IMR-90 (cell line): Measurements from ENCODE around the gene P4HA2. TPM values are rescaled to one million over a fixed set of nuclear protein-coding genes. Genes with fewer than 3 reads are reported as not detected.

ENCODE experiments used
- ATAC-seq: fragments of 200-7000 bp; cut with Tn5 transposase; 2 replicates; pipeline ENCODE4 v1.9.1; 2020; ENCODE audit warnings: low read depth, mild to moderate bottlenecking, moderate library complexity
- BruUV-seq: library from RNA; stranded (reverse); fragments of 400-500 nt; replicated peaks from 2 replicates; lab custom pipeline; 2021; lab: Mats Ljungman, UMichigan
- CTCF ChIA-PET: fragments of 300-600 bp; formaldehyde crosslinking; extraction: SDS; loops from one replicate; lab custom pipeline; 2021; ENCODE audit warnings: antibody characterized with exemption; lab: Yijun Ruan, JAX
- POLR2A ChIA-PET: fragments of 300-600 bp; sonication (Branson Sonifier 250); formaldehyde crosslinking; loops from one replicate; lab custom pipeline; 2022; ENCODE audit warnings: antibody characterized with exemption; ENCODE audit not compliant: unreplicated experiment; lab: Charles Lee
- DNase-seq: peaks from one replicate; pipeline ENCODE4 v3.0.0; 2013
- H2AFZ ChIP-seq: replicated peaks from 2 replicates; pipeline ENCODE3; 2013; ENCODE audit warnings: low read length, mild to moderate bottlenecking; ENCODE audit not compliant: poor library complexity
- H2AK5ac ChIP-seq: 2 replicates; pipeline ENCODE4 v1.6.1; 2013; ENCODE audit warnings: low read depth, low read length, inconsistent platforms
- H2AK9ac ChIP-seq: replicated peaks from 2 replicates; pipeline ENCODE3; 2013; ENCODE audit warnings: mild to moderate bottlenecking, low read depth, low read length, moderate library complexity; ENCODE audit not compliant: poor library complexity
- H2BK120ac ChIP-seq: 2 replicates; pipeline ENCODE4 v1.6.1; 2013; ENCODE audit warnings: low read depth, low read length, inconsistent platforms
- H2BK15ac ChIP-seq: 3 replicates; pipeline ENCODE4 v1.6.1; 2013; ENCODE audit warnings: low read depth, low read length, inconsistent platforms
- H2BK20ac ChIP-seq: 2 replicates; pipeline ENCODE4 v1.6.1; 2013; ENCODE audit warnings: low read depth, mild to moderate bottlenecking, inconsistent platforms, low read length, moderate library complexity
- H2BK5ac ChIP-seq: 2 replicates; pipeline ENCODE4 v1.6.1; 2013; ENCODE audit warnings: mild to moderate bottlenecking, low read depth, low read length, inconsistent platforms; ENCODE audit not compliant: poor library complexity, severe bottlenecking
- H3K14ac ChIP-seq: replicated peaks from 2 replicates; pipeline ENCODE4 v1.6.1; 2013; ENCODE audit warnings: low read depth, low read length, inconsistent platforms
- H3K18ac ChIP-seq: 2 replicates; pipeline ENCODE4 v1.6.1; 2013; ENCODE audit warnings: low read depth, low read length, control low read depth
- H3K23ac ChIP-seq: 2 replicates; pipeline ENCODE4 v1.6.1; 2013; ENCODE audit warnings: low read depth, low read length, inconsistent platforms
- H3K27ac ChIP-seq: 2 replicates; pipeline ENCODE4 v1.5.1; 2013; ENCODE audit warnings: mild to moderate bottlenecking, control low read depth, low read length; ENCODE audit not compliant: insufficient read depth
- H3K27me3 ChIP-seq: 2 replicates; pipeline ENCODE4 v1.6.1; 2013; ENCODE audit warnings: low read length; ENCODE audit not compliant: control insufficient read depth, insufficient read depth
- H3K36me3 ChIP-seq: 2 replicates; pipeline ENCODE4 v1.6.1; 2013; ENCODE audit warnings: low read length, mixed read lengths; ENCODE audit not compliant: control insufficient read depth, insufficient read depth
- H3K4ac ChIP-seq: 2 replicates; pipeline ENCODE4 v1.6.1; 2013; ENCODE audit warnings: low read depth, low read length, inconsistent platforms
- H3K4me1 ChIP-seq: 2 replicates; pipeline ENCODE4 v1.6.1; 2013; ENCODE audit warnings: low read length, mixed read lengths; ENCODE audit not compliant: control insufficient read depth, insufficient read depth
- H3K4me2 ChIP-seq: 2 replicates; pipeline ENCODE4 v1.6.1; 2013; ENCODE audit warnings: low read depth, mild to moderate bottlenecking, control low read depth, low read length, moderate library complexity
- H3K4me3 ChIP-seq: 2 replicates; pipeline ENCODE4 v1.5.1; 2013; ENCODE audit warnings: low read depth, mild to moderate bottlenecking, control low read depth, low read length, moderate library complexity; ENCODE audit not compliant: insufficient read depth
- H3K56ac ChIP-seq: 2 replicates; pipeline ENCODE4 v1.6.1; 2013; ENCODE audit warnings: low read length, inconsistent platforms; ENCODE audit not compliant: insufficient read depth; ENCODE audit errors: extremely low read depth
- H3K79me1 ChIP-seq, 2 experiments: 2 replicates each; pipeline ENCODE4 v1.6.1; 2013; ENCODE audit warnings: low read length in 2 of 2, inconsistent platforms in 1 of 2, low read depth in 1 of 2
- H3K9ac ChIP-seq: 2 replicates; pipeline ENCODE4 v1.6.1; 2013; ENCODE audit warnings: low read depth, low read length, control low read depth
- H3K9me1 ChIP-seq: 2 replicates; pipeline ENCODE4 v1.6.1; 2013; ENCODE audit warnings: low read length, inconsistent platforms; ENCODE audit not compliant: insufficient read depth
- H3K9me3 ChIP-seq: 2 replicates; pipeline ENCODE4 v1.6.1; 2013; ENCODE audit warnings: low read length; ENCODE audit not compliant: control insufficient read depth, insufficient read depth
- H4K20me1 ChIP-seq: 2 replicates; pipeline ENCODE4 v1.6.1; 2013; ENCODE audit warnings: low read length, inconsistent platforms; ENCODE audit not compliant: insufficient read depth
- H4K5ac ChIP-seq: 2 replicates; pipeline ENCODE4 v1.6.1; 2013; ENCODE audit warnings: mild to moderate bottlenecking, low read depth, low read length, control low read depth
- H4K8ac ChIP-seq, 2 experiments: 2 replicates each; pipeline ENCODE4 v1.6.1; 2013; ENCODE audit warnings: low read depth in 2 of 2, low read length in 2 of 2, control low read depth in 1 of 2, inconsistent platforms in 1 of 2
- H4K91ac ChIP-seq: 2 replicates; pipeline ENCODE4 v1.6.1; 2013; ENCODE audit warnings: low read depth, low read length, inconsistent platforms; ENCODE audit not compliant: insufficient read depth
- CEBPB ChIP-seq: IDR thresholded peaks from 2 replicates; pipeline ENCODE4 v1.6.1; 2012; ENCODE audit warnings: low read depth, low read length, improper control_type of control experiment
- CTCF ChIP-seq: conservative IDR thresholded peaks from 2 replicates; pipeline ENCODE4 v1.5.1; 2012; ENCODE audit warnings: mild to moderate bottlenecking, low read depth, low read length, improper control_type of control experiment
- POLR2A ChIP-seq: IDR thresholded peaks from 2 replicates; pipeline ENCODE4 v1.6.1; 2012; ENCODE audit warnings: mild to moderate bottlenecking, low read depth, low read length
- RCOR1 ChIP-seq: IDR thresholded peaks from 2 replicates; pipeline ENCODE4 v1.6.1; 2012; ENCODE audit warnings: mild to moderate bottlenecking, low read length, improper control_type of control experiment; ENCODE audit not compliant: insufficient replicate concordance
- RFX5 ChIP-seq: IDR thresholded peaks from 2 replicates; pipeline ENCODE4 v1.8.0; 2012; ENCODE audit warnings: low read depth, mild to moderate bottlenecking, low read length, moderate library complexity
- SMC3 ChIP-seq: fragments of 150-350 bp; IDR thresholded peaks from 2 replicates; pipeline ENCODE4 v1.6.1; 2016; ENCODE audit warnings: low read depth, mild to moderate bottlenecking, antibody characterized with exemption, low read length, moderate library complexity
- WGBS, 2 experiments: methylation state at CpG; one replicate each; pipeline versions ENCODE4 v1.1.5 to v1.1.7; 2013; ENCODE audit warnings: missing lambda C conversion rate in 2 of 2; ENCODE audit not compliant: insufficient read length in 1 of 2; ENCODE audit errors: extremely low coverage in 2 of 2; 5-methylcytosine and 5-hydroxymethylcytosine counted together
- dilution Hi-C: fragments of 300-500 bp; cut with HindIII; formaldehyde crosslinking; loops from one replicate; pipeline ENCODE4 v1.14.3; 2018; ENCODE audit warnings: low sequenced_read_pairs; ENCODE audit not compliant: unreplicated experiment
- in situ Hi-C: fragments of 300-500 bp; cut with MboI; formaldehyde crosslinking; loops from 3 replicates; pipeline ENCODE4 v1.14.3; 2019; ENCODE audit warnings: low sequenced_read_pairs, inconsistent platforms, mixed read lengths
- intact Hi-C: fragments of 100-400 bp; cut with micrococcal nuclease; formaldehyde crosslinking; loops from 2 replicates; pipeline ENCODE4 v1.10.0; 2022
- polyA plus RNA-seq, 3 experiments: library from polyadenylated mRNA; depleted of rRNA; stranded (reverse); fragments of >200 nt; gene quantifications; 2 replicates each; pipeline ENCODE4 v1.2.3, GENCODE V29; 2012; ENCODE audit warnings: low replicate concordance in 1 of 3
- total RNA-seq: library from RNA; depleted of rRNA; stranded (reverse); fragments of >200 nt; gene quantifications from 2 replicates; pipeline ENCODE4 v1.2.3, GENCODE V29; 2012

The P4HA2 gene
- total and polyA plus RNA-seq, 2 of the 4 experiments (the other 2 are of a cell fraction): 186 to 225 TPM

DNA sequence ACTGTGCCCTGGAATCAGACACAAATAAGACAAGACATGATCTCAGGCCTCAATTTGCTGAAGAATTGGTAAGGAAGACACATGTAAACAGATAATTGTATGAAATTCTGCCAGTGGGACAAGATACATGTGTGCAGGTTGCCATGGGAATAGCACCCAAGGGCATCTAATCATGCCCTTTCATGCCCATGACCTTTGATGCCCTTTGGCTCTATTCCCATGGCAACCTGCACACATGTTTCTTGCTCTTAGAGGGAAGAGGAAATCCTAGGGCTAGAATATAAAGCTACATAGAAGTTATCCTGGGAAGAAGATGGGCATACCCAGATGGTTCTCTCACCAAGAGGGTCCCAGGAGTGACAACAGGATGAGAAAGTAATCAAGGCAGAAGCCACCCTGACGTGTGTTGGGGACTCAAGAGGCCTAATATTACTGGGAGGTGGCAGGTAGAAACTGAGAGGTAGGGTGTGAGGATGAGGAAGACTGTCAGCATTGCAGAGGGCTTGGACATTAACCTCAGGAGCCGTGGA lies 34.4 kb downstream of the P4HA2 start:
- Histone ChIP-seq H3K79me1 (peaks cover 0 to 2% of the 10 kb centered on the region in 2 experiments; a peak in 1 of 4 replicates), H2AK5ac (no peak overlapping the region), H3K9me1 (no peaks in the 10 kb centered on the region; the same call in 1 of the 2 replicates), H3K4me1 (no peaks in the 10 kb centered on the region), H2BK15ac (no peak overlapping the region), H3K36me3 (peaks cover 45% of the 10 kb centered on the region), H4K5ac (no peak overlapping the region), H4K91ac (no peak overlapping the region), H3K9ac (no peak overlapping the region), H4K20me1 (no peaks in the 10 kb centered on the region), H3K56ac (no peak overlapping the region), H3K27me3 (no peaks in the 10 kb centered on the region), H2BK5ac (no peak overlapping the region), H3K18ac (no peak overlapping the region), H2BK120ac (no peak overlapping the region), H3K4me2 (no peak overlapping the region), H4K8ac (no peak overlapping the region), H2AK9ac (no peak overlapping the region), H3K4ac (no peak overlapping the region), H3K4me3 (no peak overlapping the region), H3K14ac (no peak overlapping the region), H3K23ac (no peak overlapping the region), H2AFZ (no peak overlapping the region), H3K27ac (no peak overlapping the region), H3K9me3 (no peaks in the 10 kb centered on the region), H2BK20ac (no peak overlapping the region)
- dilution Hi-C loops: no loop called here
- intact Hi-C loops: loop anchor here (5.0 kb wide), 1 partner anchor 64 kb away; the partner anchor contains the start of gene PDLIM4
- ChIA-PET POLR2A (no interaction called here), CTCF (interaction anchor here (0.6 to 1.0 kb wide), 2 partner anchors 13 to 372 kb away, joined by 3 read pairs; no protein-coding TSS in a partner anchor)
- DNase-seq (no peak), ATAC-seq (no peak)
- BruUV-seq: no TSS peak
- TF ChIP-seq SMC3 (no peak), CTCF (no peak), RFX5 (no peak), CEBPB (no peak), POLR2A (no peak), RCOR1 (no peak)
- WGBS, 2 experiments: no CpG with 5 or more reads among the region's 2 CpGs
- in situ Hi-C loops: no loop called here
